Muscle layer of duodenum (tissue), 2 donors: ENCODE measurements around the gene LMTK3.

Experiments
- H3K27ac ChIP-seq: one replicate; pipeline ENCODE4 v1.7.0; 2013; ENCODE audit warnings: mild to moderate bottlenecking, low read length
- H3K27me3 ChIP-seq: one replicate; pipeline ENCODE4 v1.7.0; 2013; ENCODE audit warnings: low read depth, mild to moderate bottlenecking, control low read depth, low read length
- H3K36me3 ChIP-seq, 2 donors: one replicate each; pipeline ENCODE4 v1.7.0; 2013; ENCODE audit warnings: low read length in 2 of 2, control low read depth in 1 of 2, mild to moderate bottlenecking in 1 of 2; ENCODE audit not compliant: insufficient read depth in 2 of 2, control insufficient read depth in 1 of 2
- H3K4me1 ChIP-seq, 2 donors: one replicate each; pipeline ENCODE4 v1.7.0; 2013; ENCODE audit warnings: low read length in 2 of 2, mild to moderate bottlenecking in 2 of 2, control low read depth in 1 of 2, moderate library complexity in 1 of 2; ENCODE audit not compliant: insufficient read depth in 2 of 2, control insufficient read depth in 1 of 2
- H3K4me3 ChIP-seq, 2 donors: one replicate each; pipeline ENCODE4 v1.7.0; 2013; ENCODE audit warnings: low read length in 2 of 2, low read depth in 1 of 2, mild to moderate bottlenecking in 1 of 2
- H3K9me3 ChIP-seq, 2 donors: one replicate each; pipeline ENCODE4 v1.7.0; 2013; ENCODE audit warnings: low read length in 2 of 2, control low read depth in 1 of 2, mild to moderate bottlenecking in 1 of 2; ENCODE audit not compliant: control insufficient read depth in 1 of 2
- donor health status: healthy.

The LMTK3 gene

DNA sequence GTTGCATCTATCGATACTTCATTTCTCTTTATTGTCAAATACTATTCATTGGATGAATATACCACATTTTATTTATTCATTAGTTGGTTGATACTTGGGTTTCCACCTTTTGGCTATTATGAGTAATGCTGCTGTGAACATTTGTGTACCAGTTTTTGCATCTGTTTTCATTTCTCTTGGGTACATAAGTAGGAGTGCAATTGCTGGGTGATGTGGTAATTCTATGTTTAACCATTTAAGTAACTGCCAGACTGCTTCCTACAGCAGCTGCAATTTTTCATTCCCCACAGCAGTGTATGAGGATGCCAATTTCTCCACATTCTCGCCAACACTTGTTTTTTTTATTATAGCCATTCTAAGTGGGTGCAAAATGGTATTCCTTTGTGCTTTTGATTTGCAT, 53.6 kb downstream of the LMTK3 start:
- H3K27me3 ChIP-seq = no peaks in the 10 kb centered on the region
- H3K36me3 ChIP-seq = peaks cover 0 to 30% of the 10 kb centered on the region in 2 donors
- no peak overlapping the region for H3K4me3 ChIP-seq
- H3K9me3 ChIP-seq = no peaks in the 10 kb centered on the region
- no peak overlapping the region for H3K27ac ChIP-seq
- no peaks in the 10 kb centered on the region for H3K4me1 ChIP-seq

DNA sequence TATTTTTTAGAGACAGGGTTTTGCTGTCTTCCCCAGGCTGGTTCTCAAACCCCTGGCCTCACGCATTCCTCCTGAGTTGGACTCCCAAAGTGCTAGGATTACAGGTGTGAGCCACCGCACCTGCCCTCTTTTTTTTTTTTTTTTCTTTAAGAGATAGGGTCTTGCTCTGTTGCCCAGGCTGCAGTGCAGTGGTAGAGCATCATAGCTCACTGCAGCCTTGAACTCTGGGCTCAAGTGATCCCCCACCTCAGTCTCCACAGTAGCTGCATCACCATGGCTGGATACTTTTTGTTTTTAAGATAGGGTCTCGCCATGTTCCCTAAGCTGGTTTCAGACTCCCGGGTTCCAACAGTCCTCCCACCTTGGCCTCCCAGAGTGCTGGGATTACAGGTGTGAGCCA, 54.8 kb downstream of the LMTK3 start:
- peaks cover 0 to 38% of the 10 kb centered on the region in 2 donors for H3K36me3 ChIP-seq
- H3K27me3 ChIP-seq = no peaks in the 10 kb centered on the region
- no peaks in the 10 kb centered on the region for H3K4me1 ChIP-seq
- no peak overlapping the region for H3K27ac ChIP-seq
- no peaks in the 10 kb centered on the region for H3K9me3 ChIP-seq
- H3K4me3 ChIP-seq = no peak overlapping the region

DNA sequence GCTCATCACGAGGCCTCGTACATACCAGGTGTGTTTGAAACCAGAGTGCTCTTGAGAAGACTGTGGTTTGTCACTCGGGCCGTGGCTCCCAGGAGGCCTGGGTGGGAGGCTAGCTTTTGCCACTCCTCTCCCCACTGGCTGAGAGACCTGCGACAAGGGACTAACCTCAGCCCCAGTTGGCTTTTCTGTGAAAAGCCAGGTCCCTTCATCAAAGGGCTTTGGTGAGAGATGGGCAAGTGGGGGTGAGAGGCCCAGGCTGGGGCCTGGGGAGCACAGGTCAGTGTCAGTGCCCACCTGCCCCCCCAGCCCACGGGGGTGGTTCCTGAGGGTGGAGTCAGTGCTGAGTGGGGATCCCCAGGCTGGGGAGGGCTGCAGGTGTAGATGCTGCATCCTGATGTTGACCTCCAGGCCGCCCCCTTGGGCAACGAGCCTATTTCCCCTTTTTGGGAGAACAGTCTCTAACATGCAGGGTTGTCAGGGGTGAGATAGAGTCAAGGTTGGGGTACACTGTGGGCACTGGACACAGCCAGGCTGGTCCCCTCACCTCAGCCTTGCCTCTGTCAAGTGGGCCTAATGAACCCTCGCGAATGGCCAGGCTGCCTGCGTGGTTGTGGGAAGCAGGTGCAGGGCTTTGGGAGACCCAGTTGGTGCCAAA, 55.6 kb downstream of the LMTK3 start:
- no peak overlapping the region for H3K4me3 ChIP-seq
- no peaks in the 10 kb centered on the region for H3K9me3 ChIP-seq
- H3K4me1 ChIP-seq = no peaks in the 10 kb centered on the region
- H3K27ac ChIP-seq = no peak overlapping the region
- peaks cover 8 to 46% of the 10 kb centered on the region in 2 donors for H3K36me3 ChIP-seq
- no peaks in the 10 kb centered on the region for H3K27me3 ChIP-seq

DNA sequence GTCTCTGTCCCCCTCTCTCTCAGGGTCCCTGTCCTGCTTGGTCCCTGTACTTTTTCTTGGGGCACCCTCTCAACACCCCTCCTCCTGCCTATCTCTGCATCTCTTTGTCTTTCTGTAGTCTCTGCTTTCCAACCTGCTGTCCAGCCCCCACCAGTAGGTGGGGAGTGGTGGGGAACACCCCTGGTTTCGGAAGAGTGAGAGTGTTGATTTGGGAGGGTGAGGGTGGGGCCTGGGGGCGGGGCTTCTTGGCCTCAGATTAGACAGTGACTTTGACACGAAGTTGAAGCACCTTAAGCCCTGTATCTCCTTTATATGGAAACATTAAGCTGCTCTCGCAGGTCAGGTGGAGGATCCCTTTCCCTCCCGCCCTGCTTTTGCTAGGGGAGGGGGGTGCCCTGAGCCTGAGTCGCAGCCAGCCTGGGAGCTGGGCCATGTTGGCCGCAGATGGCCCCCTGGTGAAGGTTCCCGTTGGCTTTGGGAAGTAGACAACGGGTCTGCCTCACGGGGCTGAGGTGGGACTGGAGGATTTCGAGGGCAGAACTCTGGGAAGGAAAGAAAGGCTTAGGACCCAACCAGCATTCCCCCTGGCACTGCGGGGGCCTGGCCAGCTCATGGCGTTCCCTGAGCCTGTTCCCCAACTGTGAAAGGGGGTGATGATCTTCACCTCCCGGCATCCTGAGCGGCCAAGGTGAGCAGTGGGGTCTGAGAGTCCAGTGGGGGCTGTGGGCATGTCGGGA, 56.3 kb downstream of the LMTK3 start, which contains the start of gene KCNJ14:
Gene KCNJ14 (plus strand): TSS at position 404 of the 737 bp plus-strand sequence. CDS start 6,151 bp downstream, outside the sequence.
- no peaks in the 10 kb centered on the region for H3K4me1 ChIP-seq
- no peaks in the 10 kb centered on the region for H3K27me3 ChIP-seq
- no peaks in the 10 kb centered on the region for H3K9me3 ChIP-seq
- H3K4me3 ChIP-seq = no peak within 1 kb of the TSS
- peaks cover 14 to 53% of the 10 kb centered on the region in 2 donors for H3K36me3 ChIP-seq
- no peak within 1 kb of the TSS for H3K27ac ChIP-seq

DNA sequence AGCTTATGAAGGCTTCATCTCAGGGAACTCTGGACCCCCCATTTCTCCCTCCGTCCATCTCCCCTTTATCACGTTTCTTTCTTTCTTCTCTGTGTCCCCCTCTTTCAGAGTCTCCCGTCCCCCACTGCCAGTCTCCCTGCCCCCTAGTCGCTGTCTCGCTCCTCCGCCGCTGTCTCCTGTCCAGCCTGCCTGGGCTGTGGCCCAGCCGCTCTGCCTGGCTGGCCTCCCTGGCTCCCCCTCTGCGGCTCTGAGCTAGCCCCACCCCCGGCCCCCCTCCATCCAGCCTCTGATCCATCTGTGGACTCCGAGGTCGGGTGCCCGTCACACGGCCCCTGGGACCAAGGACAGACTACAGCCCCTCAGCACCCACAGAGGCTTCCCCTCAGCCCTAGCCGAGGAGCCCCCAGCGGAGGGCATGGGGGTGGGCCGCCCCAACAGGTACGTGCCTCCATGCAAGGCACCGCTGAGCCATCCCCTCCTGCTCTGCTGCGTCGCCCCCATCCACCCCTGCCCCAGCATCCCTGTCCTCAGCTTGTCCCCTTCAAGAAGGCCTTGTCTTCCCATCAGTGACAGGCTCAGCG, 57.4 kb downstream of the LMTK3 start:
- Histone ChIP-seq H3K4me1 (no peaks in the 10 kb centered on the region), H3K9me3 (no peaks in the 10 kb centered on the region), H3K4me3 (no peak overlapping the region), H3K36me3 (peaks cover 18 to 60% of the 10 kb centered on the region in 2 donors), H3K27me3 (no peaks in the 10 kb centered on the region), H3K27ac (no peak overlapping the region)

DNA sequence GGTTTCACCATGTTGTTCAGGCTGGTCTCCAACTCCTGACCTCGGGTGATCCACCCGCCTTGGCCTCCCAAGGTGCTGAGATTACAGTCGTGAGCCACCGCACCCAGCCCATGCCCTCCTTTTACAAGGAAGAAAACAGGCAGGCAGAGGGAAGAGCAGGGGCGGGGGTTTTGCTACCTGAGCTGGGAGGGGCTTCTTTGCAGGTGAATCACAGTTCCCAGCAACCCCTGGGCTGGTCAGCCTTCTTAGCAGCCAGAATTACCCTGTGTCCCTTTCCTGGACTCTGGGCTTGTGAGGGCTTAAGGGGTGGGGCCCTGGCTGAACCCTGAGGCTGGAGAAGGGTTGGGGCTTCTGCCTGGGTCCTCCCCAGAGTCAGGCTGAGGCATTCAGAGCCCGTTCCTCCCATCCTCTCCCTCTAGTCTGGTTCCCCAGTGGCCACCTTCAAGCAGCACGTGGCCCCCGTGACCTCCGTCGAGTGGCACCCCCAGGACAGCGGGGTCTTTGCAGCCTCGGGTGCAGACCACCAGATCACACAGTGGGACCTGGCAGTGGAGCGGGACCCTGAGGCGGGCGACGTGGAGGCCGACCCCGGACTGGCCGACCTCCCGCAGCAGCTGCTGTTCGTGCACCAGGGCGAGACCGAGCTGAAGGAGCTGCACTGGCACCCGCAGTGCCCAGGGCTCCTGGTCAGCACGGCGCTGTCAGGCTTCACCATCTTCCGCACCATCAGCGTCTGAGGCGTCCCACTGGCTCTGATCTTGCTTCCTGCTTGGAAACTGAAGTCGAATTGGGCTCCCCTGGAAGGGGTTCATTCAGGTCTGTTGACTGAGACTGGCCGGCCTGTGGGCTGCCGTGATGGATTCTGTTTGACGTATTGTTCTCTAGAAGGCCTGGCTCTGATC, 59.1 kb downstream of the LMTK3 start:
- Histone ChIP-seq H3K9me3 (no peaks in the 10 kb centered on the region), H3K4me3 (no peak overlapping the region), H3K27ac (no peak overlapping the region), H3K36me3 (peaks cover 31 to 74% of the 10 kb centered on the region in 2 donors), H3K4me1 (no peaks in the 10 kb centered on the region), H3K27me3 (no peaks in the 10 kb centered on the region)

DNA sequence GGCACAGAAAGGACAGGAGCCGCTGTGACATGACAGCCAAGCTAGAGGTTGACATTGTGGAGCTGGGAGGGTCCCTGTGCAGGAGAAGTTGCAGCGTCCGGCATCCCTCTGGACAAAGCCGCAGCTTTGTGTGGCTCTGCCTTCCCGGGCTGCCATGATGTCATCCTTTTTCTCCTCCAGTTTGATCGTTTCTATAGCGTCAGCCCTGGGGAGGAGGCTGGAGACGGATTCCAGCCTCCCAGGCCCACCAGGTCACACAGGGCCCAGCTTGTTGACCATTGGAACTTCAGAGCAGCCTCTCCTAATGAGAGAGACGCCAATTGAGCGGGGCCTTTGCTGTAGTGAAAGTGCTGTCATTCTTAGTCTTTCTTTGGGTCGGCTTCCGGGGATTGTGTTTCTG, 60.0 kb downstream of the LMTK3 start:
- Histone ChIP-seq H3K27ac (no peak overlapping the region), H3K36me3 (peaks cover 32 to 78% of the 10 kb centered on the region in 2 donors), H3K4me1 (peaks cover 0 to 2% of the 10 kb centered on the region in 2 donors)

DNA sequence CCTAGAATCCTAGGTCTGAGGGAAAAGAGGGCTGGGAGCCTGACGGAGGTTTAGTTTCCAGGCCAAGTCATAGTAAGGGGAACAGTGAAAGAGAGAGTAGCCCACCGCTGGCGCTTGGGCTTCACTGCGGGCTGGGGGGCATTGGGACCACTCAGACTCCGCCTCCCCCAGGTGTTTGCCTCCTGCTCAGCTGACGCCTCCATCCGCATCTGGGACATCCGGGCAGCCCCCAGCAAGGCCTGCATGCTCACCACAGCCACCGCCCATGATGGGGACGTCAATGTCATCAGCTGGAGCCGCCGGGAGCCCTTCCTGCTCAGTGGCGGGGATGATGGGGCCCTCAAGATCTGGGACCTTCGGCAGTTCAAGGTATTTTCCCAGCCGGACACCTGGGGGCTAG, 60.8 kb downstream of the LMTK3 start:
- H3K36me3 ChIP-seq = peaks cover 32 to 71% of the 10 kb centered on the region in 2 donors
- H3K27ac ChIP-seq = no peak overlapping the region
- H3K9me3 ChIP-seq = no peaks in the 10 kb centered on the region
- H3K4me3 ChIP-seq = no peak overlapping the region
- no peaks in the 10 kb centered on the region for H3K27me3 ChIP-seq
- peaks cover 3 to 7% of the 10 kb centered on the region in 2 donors for H3K4me1 ChIP-seq

More for the DNA sequence above, 60.0 kb downstream of the LMTK3 start:
- H3K27me3 ChIP-seq = no peaks in the 10 kb centered on the region
- H3K4me3 ChIP-seq = no peak overlapping the region
- no peaks in the 10 kb centered on the region for H3K9me3 ChIP-seq

DNA sequence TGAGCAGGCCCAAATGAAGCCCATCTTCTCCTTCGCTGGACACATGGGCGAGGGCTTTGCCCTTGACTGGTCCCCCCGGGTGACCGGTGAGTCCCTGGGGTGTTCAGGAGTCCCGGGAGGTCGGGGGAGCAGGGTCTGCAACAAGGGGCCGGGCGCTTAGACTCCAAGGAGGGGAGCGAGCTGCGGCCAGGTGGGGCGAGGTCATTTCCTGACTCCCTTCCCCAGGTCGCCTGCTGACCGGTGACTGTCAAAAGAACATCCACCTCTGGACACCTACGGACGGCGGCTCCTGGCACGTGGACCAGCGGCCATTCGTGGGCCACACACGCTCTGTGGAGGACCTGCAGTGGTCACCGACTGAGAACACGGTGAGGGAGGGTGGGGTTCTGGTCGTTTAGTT, 61.2 kb downstream of the LMTK3 start:
- Histone ChIP-seq H3K27me3 (no peaks in the 10 kb centered on the region), H3K27ac (no peak overlapping the region), H3K4me3 (no peak overlapping the region), H3K9me3 (no peaks in the 10 kb centered on the region), H3K36me3 (peaks cover 32 to 67% of the 10 kb centered on the region in 2 donors), H3K4me1 (peaks cover 4 to 7% of the 10 kb centered on the region in 2 donors)

DNA sequence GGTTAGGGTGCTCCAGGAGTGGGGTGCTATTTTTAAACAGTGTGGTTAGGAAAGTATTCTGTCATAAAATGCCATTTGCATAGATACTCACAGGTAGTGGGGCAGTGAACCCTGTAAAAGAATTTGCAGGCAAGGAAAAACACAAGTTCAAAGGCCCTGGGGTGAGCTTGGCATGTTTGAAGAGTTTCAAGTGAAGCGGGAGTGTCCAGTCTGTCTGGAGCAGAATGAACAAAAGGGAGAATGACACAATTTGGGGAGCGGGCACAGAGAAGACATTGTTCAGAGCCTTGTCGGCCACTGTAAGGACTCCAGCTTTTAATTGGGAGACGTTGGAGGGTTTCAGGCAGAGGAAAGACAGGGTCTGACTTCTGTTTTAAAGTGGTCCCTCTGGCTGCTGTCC, 63.1 kb downstream of the LMTK3 start:
- peaks cover 32 to 53% of the 10 kb centered on the region in 2 donors for H3K36me3 ChIP-seq
- peaks cover 7% of the 10 kb centered on the region for H3K27me3 ChIP-seq

More for the DNA sequence above, 63.1 kb downstream of the LMTK3 start:
- Histone ChIP-seq H3K27ac (no peak overlapping the region), H3K4me1 (peaks cover 13 to 21% of the 10 kb centered on the region in 2 donors), H3K4me3 (no peak overlapping the region), H3K9me3 (no peaks in the 10 kb centered on the region)
